MM.1S (cell line): ENCODE measurements around the gene CDC123.
"Not testable (repeated sequence)": the region's sequence is repeated elsewhere in the genome, so short reads cannot be mapped to it uniquely, and the experiment has no call there.

ENCODE experiments used
- DNase-seq: peaks from one replicate; pipeline ENCODE4 v3.0.0-alpha.2; 2015
- H2AFZ ChIP-seq: fragments of 300-600 bp; sonication (generic); 2 replicates; pipeline ENCODE4 v1.6.0; 2016; ENCODE audit warnings: antibody characterized with exemption, low read length
- H3F3A ChIP-seq: fragments of 300-600 bp; sonication (generic); 2 replicates; pipeline ENCODE4 v1.6.1; 2016; ENCODE audit warnings: mild to moderate bottlenecking, antibody characterized with exemption, low read length, moderate library complexity, mixed read lengths; ENCODE audit not compliant: insufficient read depth
- H3K27ac ChIP-seq: fragments of 300-600 bp; sonication (generic); 2 replicates; pipeline ENCODE4 v1.5.1; 2016; ENCODE audit warnings: mild to moderate bottlenecking, low read length
- H3K27me3 ChIP-seq: fragments of 300-600 bp; sonication (generic); replicated peaks from 2 replicates; pipeline ENCODE4 v1.6.0; 2016; ENCODE audit warnings: low read length; ENCODE audit not compliant: insufficient read depth
- H3K36me3 ChIP-seq: fragments of 300-600 bp; sonication (generic); replicated peaks from 2 replicates; pipeline ENCODE4 v1.6.1; 2016; ENCODE audit warnings: mild to moderate bottlenecking, low read length, mixed read lengths; ENCODE audit not compliant: insufficient read depth
- H3K4me1 ChIP-seq: fragments of 300-600 bp; sonication (generic); 2 replicates; pipeline ENCODE4 v1.6.1; 2016; ENCODE audit warnings: low read length, mixed read lengths
- H3K4me2 ChIP-seq: fragments of 300-600 bp; sonication (generic); 2 replicates; pipeline ENCODE4 v1.6.0; 2016; ENCODE audit warnings: low read depth, low read length
- H3K4me3 ChIP-seq: fragments of 300-600 bp; sonication (generic); 2 replicates; pipeline ENCODE4 v1.5.1; 2016; ENCODE audit warnings: low read length, mixed read lengths
- H3K79me2 ChIP-seq: fragments of 300-600 bp; sonication (generic); 2 replicates; pipeline ENCODE4 v1.6.1; 2016; ENCODE audit warnings: mixed run types, low read length, mixed read lengths
- H3K9ac ChIP-seq: fragments of 300-600 bp; sonication (generic); 2 replicates; pipeline ENCODE4 v1.6.1; 2016; ENCODE audit warnings: low read length, mixed read lengths
- H3K9me2 ChIP-seq: fragments of 300-600 bp; sonication (generic); replicated peaks from 2 replicates; pipeline ENCODE4 v1.6.1; 2016; ENCODE audit warnings: mild to moderate bottlenecking, low read length, mixed read lengths; ENCODE audit not compliant: insufficient read depth
- H3K9me3 ChIP-seq: fragments of 300-600 bp; sonication (generic); replicated peaks from 2 replicates; pipeline ENCODE4 v1.6.1; 2016; ENCODE audit warnings: mild to moderate bottlenecking, low read length, mixed read lengths; ENCODE audit not compliant: insufficient read depth
- H4K20me1 ChIP-seq: fragments of 300-600 bp; sonication (generic); 2 replicates; pipeline ENCODE4 v1.6.1; 2016; ENCODE audit warnings: mild to moderate bottlenecking, low read length, moderate library complexity, mixed read lengths; ENCODE audit not compliant: insufficient read depth
- CTCF ChIP-seq: fragments of 300-600 bp; sonication (generic); IDR thresholded peaks from 2 replicates; pipeline ENCODE4 v1.5.1; 2016; ENCODE audit warnings: antibody characterized with exemption, low read length, mixed read lengths
- EZH2 ChIP-seq: fragments of 300-600 bp; sonication (generic); optimal IDR thresholded peaks from 2 replicates; pipeline ENCODE3; 2017; ENCODE audit warnings: low read depth, mild to moderate bottlenecking, antibody characterized with exemption, low read length, mixed read lengths
- EZH2phosphoT487 ChIP-seq: fragments of 300-600 bp; sonication (generic); IDR thresholded peaks from 2 replicates; pipeline ENCODE4 v1.6.1; 2018; ENCODE audit warnings: antibody characterized with exemption, low read length

The CDC123 gene

GRCh38 chr10:12225444-12225843 is 29.5 kb downstream of the CDC123 start:
- H3K27me3 ChIP-seq = no peaks in the 10 kb centered on the region
- no peaks in the 10 kb centered on the region; the same call in 1 of the 2 replicates for H3K36me3 ChIP-seq
- no peak for TF ChIP-seq EZH2phosphoT487
- no peak for TF ChIP-seq CTCF
- no peak for TF ChIP-seq EZH2
- H2AFZ ChIP-seq = no peak overlapping the region
- H3K9me2 ChIP-seq = no peaks in the 10 kb centered on the region
- peaks cover 13% of the 10 kb centered on the region for H3K79me2 ChIP-seq
- H3K9me3 ChIP-seq = no peaks in the 10 kb centered on the region
- H3K4me2 ChIP-seq = no peak overlapping the region
- no peak overlapping the region for H3K27ac ChIP-seq
- no peak overlapping the region for H3K9ac ChIP-seq
- H4K20me1 ChIP-seq = no peaks in the 10 kb centered on the region
- no peak overlapping the region for H3K4me3 ChIP-seq
- H3F3A ChIP-seq = no peaks in the 10 kb centered on the region
- no peaks in the 10 kb centered on the region for H3K4me1 ChIP-seq
- no peak for DNase-seq

- H3K9me3 ChIP-seq, H3K27ac ChIP-seq, H3K9me2 ChIP-seq, H3K27me3 ChIP-seq, DNase-seq, H3K4me2 ChIP-seq, H3K9ac ChIP-seq, H3K4me1 ChIP-seq, H3K4me3 ChIP-seq, H4K20me1 ChIP-seq, H2AFZ ChIP-seq, H3F3A ChIP-seq, H3K36me3 ChIP-seq: not testable (repeated sequence)
- peaks cover 12% of the 10 kb centered on the region for H3K79me2 ChIP-seq
Measured at GRCh38 chr10:12226438-12226837, 30.4 kb downstream of the CDC123 start.

GRCh38 chr10:12228851-12229250 is 32.9 kb downstream of the CDC123 start:
- no peak overlapping the region for H3K4me2 ChIP-seq
- no peak overlapping the region for H3K27ac ChIP-seq
- no peak overlapping the region for H3K9ac ChIP-seq
- no peaks in the 10 kb centered on the region for H3K9me3 ChIP-seq
- no peaks in the 10 kb centered on the region for H4K20me1 ChIP-seq
- no peaks in the 10 kb centered on the region for H3K9me2 ChIP-seq
- H3F3A ChIP-seq = no peaks in the 10 kb centered on the region
- H3K36me3 ChIP-seq = no peaks in the 10 kb centered on the region; the same call in 1 of the 2 replicates
- H3K4me3 ChIP-seq = no peak overlapping the region
- TF ChIP-seq CTCF (no peak), EZH2 (no peak), EZH2phosphoT487 (no peak)
- H3K27me3 ChIP-seq = no peaks in the 10 kb centered on the region
- no peak for DNase-seq
- 0 out of 2 replicates have a peak, but pooled peaks cover 4% of the 10 kb centered on the region for H3K79me2 ChIP-seq
- H2AFZ ChIP-seq = no peak overlapping the region
- H3K4me1 ChIP-seq = no peaks in the 10 kb centered on the region

- not testable (repeated sequence) for H3K4me3 ChIP-seq, H3K79me2 ChIP-seq, DNase-seq, H3K4me2 ChIP-seq, H4K20me1 ChIP-seq, H3F3A ChIP-seq, H3K27me3 ChIP-seq, H3K27ac ChIP-seq, H3K4me1 ChIP-seq, H3K9me3 ChIP-seq, H2AFZ ChIP-seq, H3K9ac ChIP-seq, H3K9me2 ChIP-seq
- H3K36me3 ChIP-seq = peaks cover 14% of the 10 kb centered on the region
Measured at GRCh38 chr10:12234687-12235086, 38.7 kb downstream of the CDC123 start.
